GM21515 (cell line): ENCODE measurements around the gene TBKBP1.

Experiments
- ATAC-seq: cut with Tn5 transposase; IDR thresholded peaks from one replicate; pipeline ENCODE4 v1.9.1; 2021; ENCODE audit not compliant: unreplicated experiment

Gene TBKBP1, protein sequence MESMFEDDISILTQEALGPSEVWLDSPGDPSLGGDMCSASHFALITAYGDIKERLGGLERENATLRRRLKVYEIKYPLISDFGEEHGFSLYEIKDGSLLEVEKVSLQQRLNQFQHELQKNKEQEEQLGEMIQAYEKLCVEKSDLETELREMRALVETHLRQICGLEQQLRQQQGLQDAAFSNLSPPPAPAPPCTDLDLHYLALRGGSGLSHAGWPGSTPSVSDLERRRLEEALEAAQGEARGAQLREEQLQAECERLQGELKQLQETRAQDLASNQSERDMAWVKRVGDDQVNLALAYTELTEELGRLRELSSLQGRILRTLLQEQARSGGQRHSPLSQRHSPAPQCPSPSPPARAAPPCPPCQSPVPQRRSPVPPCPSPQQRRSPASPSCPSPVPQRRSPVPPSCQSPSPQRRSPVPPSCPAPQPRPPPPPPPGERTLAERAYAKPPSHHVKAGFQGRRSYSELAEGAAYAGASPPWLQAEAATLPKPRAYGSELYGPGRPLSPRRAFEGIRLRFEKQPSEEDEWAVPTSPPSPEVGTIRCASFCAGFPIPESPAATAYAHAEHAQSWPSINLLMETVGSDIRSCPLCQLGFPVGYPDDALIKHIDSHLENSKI

GRCh38 chr17:47693731-47694580 lies at the start of gene TBKBP1:
Gene TBKBP1, plus strand, starts transcription at chr17:47694161. Its CDS starts 1,952 bp downstream, at chr17:47696113.
- no peak for ATAC-seq

DNA sequence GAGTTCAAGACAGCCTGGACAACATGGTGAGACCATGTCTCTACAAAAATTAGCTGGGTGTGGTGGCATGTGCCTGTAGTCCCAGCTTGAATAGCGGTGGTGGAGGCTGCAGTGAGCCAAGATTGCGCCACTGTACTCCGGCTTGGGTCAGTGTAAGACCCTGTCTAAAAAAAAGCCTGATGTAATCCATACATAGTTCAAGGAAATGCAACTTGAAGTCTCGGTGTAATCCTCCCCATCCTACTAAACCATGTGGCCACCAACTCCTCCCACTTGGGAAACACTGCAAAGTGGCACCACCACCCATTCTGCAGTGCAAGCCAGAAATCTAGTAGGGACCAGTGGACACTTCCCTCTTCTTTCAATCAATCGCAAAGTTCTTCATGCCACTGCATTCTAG lies 49.6 kb upstream of the TBKBP1 start:
- ATAC-seq = no peak

- ATAC-seq = peak; percentile 79
Observed at GRCh38 chr17:47649153-47649971, 44.6 kb upstream of the TBKBP1 start, which contains the start of gene KPNB1. Gene KPNB1, plus strand, starts transcription at chr17:47649919. Its CDS starts 326 bp downstream, at chr17:47650245.

DNA sequence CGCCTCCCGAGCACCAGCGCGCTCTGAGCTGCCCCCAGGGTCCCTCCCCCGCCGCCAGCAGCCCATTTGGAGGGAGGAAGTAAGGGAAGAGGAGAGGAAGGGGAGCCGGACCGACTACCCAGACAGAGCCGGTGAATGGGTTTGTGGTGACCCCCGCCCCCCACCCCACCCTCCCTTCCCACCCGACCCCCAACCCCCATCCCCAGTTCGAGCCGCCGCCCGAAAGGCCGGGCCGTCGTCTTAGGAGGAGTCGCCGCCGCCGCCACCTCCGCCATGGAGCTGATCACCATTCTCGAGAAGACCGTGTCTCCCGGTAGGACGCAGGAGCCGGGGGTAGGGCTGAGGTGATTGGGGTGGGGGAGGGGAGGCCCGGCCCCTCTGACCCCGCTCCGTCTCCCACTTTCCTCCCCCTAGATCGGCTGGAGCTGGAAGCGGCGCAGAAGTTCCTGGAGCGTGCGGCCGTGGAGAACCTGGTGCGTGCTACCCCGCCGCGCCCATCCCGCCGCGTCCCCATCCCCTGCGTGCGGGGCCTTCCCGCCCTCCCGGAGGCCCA lies 43.9 kb upstream of the TBKBP1 start:
- no peak for ATAC-seq

GRCh38 chr17:47650525-47651522 lies 43.1 kb upstream of the TBKBP1 start:
- peak; percentile 53 for ATAC-seq

DNA sequence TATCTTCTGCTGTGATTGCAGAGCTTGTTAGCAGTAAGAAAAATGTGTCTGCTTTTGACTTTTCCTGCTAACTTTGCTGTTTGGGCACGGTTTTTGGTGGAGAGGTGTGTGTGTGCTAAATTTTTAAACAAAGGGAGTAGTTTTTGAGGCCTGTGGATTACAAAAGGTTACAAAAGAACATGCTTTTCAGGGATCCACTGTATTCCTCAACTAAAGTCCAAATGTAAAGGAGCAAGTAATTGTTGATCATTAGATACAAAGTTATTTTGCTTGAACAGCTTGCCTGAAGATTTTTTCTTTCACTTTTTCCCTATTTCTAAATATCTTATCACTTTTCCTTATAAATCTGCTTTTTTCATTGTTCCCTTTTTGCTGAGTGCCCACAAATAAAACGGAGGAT lies 42.3 kb upstream of the TBKBP1 start:
- no peak for ATAC-seq

DNA sequence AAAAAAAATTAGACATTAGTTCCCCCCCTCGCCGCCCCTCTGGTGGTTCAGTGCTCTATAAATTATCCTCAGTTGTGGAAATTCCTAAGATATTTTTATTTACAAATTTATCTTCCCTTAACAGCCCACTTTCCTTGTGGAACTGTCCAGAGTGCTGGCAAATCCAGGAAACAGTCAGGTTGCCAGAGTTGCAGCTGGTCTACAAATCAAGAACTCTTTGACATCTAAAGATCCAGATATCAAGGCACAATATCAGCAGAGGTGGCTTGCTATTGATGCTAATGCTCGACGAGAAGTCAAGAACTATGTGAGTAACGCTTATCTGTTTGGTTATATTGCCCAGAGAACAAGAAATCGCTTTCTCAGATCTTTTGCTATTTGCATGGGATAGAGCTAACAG lies 41.4 kb upstream of the TBKBP1 start:
- ATAC-seq = no peak

- no peak for ATAC-seq
Observed at GRCh38 chr17:47653442-47653841, 40.5 kb upstream of the TBKBP1 start.

- ATAC-seq = no peak
Observed at GRCh38 chr17:47654991-47655390, 39.0 kb upstream of the TBKBP1 start.

DNA sequence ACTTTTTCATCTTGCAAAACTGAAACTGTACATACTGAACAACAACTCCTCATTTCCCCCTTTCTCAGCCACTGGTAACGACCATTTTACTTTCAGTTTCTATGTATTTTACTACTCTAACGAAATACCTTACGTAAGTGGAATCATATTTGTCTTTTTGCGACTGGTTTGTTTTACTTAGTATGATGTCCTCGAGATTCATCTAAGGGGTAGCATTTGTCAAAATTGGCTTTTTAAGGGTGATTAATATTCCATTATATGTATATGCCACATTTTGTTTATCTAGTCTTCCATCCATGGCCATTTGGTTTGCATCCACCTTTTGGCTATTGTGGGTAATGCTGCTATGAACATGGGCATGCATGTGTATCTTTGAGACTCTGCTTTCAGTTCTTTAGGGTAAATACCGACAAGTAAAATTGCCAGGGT lies 33.9 kb upstream of the TBKBP1 start:
- peak; percentile 52 for ATAC-seq

DNA sequence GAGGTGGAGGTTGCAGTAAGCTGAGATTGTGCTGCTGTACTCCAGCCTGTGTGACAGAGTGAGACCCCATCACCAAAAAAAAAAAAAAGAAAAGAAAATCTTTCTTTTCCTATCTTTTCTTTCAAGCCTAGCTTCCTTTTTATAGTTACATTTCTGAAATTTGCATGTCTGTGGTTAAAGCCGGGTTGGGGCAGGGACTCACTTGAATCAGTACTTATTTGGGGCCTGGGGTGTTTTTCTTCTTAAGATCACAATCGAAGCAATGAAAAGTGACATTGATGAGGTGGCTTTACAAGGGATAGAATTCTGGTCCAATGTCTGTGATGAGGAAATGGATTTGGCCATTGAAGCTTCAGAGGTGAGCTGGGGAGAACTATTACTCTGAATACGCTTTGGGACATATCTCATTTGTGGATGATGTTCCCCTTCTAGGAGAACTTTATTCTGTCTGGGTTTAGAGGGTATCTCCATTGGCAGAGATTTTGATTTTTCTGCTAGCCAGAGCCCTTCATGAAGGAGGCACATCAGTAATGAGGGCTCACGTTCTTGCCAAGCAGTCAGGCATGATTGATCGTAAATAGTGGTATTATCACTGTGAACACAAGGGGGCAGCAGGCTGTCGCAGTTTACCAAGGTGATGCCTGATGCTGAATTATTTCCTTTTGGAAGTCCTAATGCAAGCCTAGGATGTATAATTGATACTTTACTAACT lies 29.9 kb upstream of the TBKBP1 start:
- no peak for ATAC-seq

DNA sequence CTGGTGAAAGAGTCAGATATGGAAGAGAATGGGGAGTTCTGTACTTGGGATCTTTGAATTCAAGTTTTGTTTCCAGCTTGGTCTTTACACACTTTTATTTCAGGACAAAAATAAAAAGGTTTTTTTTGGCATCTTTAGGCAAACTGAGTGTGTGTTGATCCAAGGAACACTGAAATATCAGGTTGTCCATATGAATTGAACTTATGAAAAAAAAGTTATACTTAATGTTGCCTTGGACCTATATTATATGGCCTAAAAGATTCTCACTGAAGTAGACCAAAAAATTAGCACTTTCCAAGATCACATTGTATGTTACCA lies 29.4 kb upstream of the TBKBP1 start:
- no peak for ATAC-seq

DNA sequence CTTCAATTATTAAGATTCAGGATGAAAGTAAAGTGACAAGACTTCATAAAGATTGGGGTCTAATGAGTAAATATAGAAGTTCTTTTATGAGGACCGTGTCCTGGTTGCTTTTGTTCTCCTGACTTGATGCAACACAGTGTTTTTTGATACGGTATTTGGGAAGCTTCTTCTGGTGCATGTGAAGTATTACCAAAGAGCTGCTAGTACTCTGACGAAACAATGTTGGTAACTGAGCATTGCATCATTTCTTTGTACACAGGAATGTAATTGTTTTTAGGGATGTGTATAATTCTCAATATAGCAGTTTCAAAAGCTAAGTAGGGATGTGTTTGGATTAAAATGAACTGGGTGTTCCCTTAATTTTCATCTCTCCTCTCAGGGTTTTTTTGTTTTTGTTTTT lies 28.3 kb upstream of the TBKBP1 start:
- no peak for ATAC-seq

GRCh38 chr17:47669081-47669480 lies 24.9 kb upstream of the TBKBP1 start:
- ATAC-seq = no peak

- ATAC-seq = no peak
Observed at GRCh38 chr17:47670064-47670463, 23.9 kb upstream of the TBKBP1 start.

GRCh38 chr17:47674499-47674898 lies 19.5 kb upstream of the TBKBP1 start:
- no peak for ATAC-seq

DNA sequence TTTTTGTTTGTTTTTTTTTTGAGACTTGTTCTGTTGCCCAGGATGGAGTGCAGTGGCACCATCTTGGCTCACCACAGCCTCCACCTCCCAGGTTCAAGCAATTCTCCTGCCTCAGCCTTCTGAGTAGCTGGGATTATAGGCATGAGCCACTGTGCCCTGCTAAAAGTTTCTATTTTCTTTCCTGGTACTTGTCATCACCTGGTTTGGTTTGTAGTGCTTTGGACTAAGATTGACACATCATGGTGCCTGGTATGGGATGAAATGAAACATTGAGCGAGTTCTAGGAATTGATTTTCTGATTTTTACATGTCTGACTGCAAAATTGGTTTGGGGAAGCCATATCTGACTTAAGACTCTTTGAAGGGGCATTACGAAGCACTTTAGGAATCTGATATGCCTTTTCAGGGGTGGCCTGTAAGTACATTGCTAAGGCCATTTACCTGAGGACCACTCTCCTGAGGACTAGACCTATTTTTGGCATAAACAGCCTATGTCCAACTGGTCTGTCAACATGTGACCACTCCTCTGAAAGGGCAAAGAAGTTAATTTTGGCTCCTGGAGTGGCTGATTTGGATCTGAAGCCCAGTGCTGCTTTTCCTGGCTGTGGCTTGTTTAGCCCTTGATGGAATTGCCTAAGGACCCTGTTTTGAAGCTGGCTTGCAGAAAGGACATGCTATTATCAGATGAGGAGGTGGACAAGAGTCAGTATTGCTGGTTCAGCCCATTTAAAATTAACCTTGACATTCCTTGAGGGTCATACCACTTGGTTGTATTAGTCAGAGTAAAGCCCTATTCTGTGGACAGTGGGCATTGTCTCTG lies 18.4 kb upstream of the TBKBP1 start:
- no peak for ATAC-seq

- ATAC-seq = no peak
Observed at GRCh38 chr17:47676199-47676472, 17.8 kb upstream of the TBKBP1 start.
